Measurements from ENCODE around the gene QRSL1. TPM values are rescaled to one million over a fixed set of nuclear protein-coding genes. Genes with fewer than 3 reads are reported as not detected.

QRSL1 gene
- total RNA-seq, 1 donor from 2014 or later, result 11.8 TPM

DNA sequence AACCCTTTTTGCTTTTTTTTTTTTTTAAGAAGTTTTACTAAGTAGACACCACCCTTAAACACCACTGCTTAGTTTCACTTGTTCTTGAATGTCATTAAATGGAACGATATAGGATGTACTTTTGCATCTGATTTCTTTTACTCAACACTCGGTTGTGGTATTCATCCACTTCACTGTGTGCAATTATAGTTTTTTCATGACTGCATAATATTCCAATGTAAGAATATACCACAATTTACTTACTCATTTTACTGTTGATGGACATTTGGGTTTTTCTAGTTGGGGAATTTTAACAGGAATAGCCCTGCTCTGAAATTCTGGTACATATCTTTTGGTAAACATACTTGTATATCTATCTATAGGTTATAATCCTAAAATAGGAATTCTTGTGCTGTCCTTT is 29.9 kb upstream of the QRSL1 start:
- Histone ChIP-seq H3K4me1 (no peaks in the 10 kb centered on the region), H3K27ac (no peak overlapping the region), H3K4me3 (no peak overlapping the region), H3K36me3 (no peaks in the 10 kb centered on the region), H3K9me3 (no peaks in the 10 kb centered on the region), H3K27me3 (no peaks in the 10 kb centered on the region)
- ATAC-seq (no peak), DNase-seq (no peak)
- intact Hi-C loops (cut with DNase I), result no loop called here
- TF ChIP-seq, protein P1, sequence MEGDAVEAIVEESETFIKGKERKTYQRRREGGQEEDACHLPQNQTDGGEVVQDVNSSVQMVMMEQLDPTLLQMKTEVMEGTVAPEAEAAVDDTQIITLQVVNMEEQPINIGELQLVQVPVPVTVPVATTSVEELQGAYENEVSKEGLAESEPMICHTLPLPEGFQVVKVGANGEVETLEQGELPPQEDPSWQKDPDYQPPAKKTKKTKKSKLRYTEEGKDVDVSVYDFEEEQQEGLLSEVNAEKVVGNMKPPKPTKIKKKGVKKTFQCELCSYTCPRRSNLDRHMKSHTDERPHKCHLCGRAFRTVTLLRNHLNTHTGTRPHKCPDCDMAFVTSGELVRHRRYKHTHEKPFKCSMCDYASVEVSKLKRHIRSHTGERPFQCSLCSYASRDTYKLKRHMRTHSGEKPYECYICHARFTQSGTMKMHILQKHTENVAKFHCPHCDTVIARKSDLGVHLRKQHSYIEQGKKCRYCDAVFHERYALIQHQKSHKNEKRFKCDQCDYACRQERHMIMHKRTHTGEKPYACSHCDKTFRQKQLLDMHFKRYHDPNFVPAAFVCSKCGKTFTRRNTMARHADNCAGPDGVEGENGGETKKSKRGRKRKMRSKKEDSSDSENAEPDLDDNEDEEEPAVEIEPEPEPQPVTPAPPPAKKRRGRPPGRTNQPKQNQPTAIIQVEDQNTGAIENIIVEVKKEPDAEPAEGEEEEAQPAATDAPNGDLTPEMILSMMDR (IDR thresholded peaks at IDR 0.05), result no peak

- Histone ChIP-seq H3K27ac (no peak overlapping the region), H3K36me3 (no peaks in the 10 kb centered on the region), H3K27me3 (no peaks in the 10 kb centered on the region), H3K9me3 (no peaks in the 10 kb centered on the region), H3K4me3 (no peak overlapping the region), H3K4me1 (no peaks in the 10 kb centered on the region)
- DNase-seq (no peak), ATAC-seq (no peak)
- TF ChIP-seq, protein P1 (IDR thresholded peaks at IDR 0.05), result no peak
- intact Hi-C loops (cut with DNase I), result no loop called here
Observed at GRCh38 chr6:106600329-106600728, 29.0 kb upstream of the QRSL1 start.

DNA sequence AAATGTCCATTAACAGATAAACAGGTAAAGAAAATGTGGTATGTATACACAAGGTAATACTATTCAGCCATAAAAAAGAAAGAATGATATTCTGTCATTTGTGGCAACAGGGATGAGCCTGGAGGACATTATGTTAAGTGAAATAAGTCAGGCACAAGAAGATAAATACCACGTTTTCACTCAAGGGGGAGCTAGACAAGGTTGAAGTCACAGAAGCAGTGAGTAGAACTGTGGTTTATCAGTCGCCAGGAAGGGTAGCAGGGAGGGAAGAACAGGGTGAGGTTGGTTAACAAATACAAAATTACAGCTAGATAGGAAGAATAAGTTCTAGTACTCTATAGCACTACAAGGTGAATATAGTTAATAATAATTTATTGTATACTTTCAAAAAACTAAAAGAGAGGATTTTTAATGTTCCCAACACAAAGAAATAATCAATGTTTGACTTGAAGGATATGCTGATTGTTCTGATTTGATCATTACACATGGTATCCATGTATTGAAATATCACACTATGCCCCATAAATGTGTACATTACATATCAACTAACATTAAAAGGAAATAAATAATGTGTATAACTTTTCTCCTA is 21.2 kb upstream of the QRSL1 start:
- no peaks in the 10 kb centered on the region for H3K36me3 ChIP-seq
- TF ChIP-seq, protein P1 (IDR thresholded peaks at IDR 0.05), result peak; percentile 68
- no peaks in the 10 kb centered on the region for H3K9me3 ChIP-seq
- no peak overlapping the region for H3K27ac ChIP-seq
- DNase-seq, result no peak
- intact Hi-C loops (cut with DNase I), result no loop called here
- no peak overlapping the region for H3K4me3 ChIP-seq
- no peaks in the 10 kb centered on the region for H3K4me1 ChIP-seq
- ATAC-seq, result peak; percentile 92
- H3K27me3 ChIP-seq, result no peaks in the 10 kb centered on the region

- no peaks in the 10 kb centered on the region for H3K4me1 ChIP-seq
- H3K27me3 ChIP-seq, result no peaks in the 10 kb centered on the region
- intact Hi-C loops (cut with DNase I), result no loop called here
- no peak overlapping the region for H3K4me3 ChIP-seq
- no peak overlapping the region for H3K27ac ChIP-seq
- H3K36me3 ChIP-seq, result no peaks in the 10 kb centered on the region
- no peak for DNase-seq
- ATAC-seq, result no peak
- TF ChIP-seq, protein P1 (IDR thresholded peaks at IDR 0.05), result peak; percentile 10
- H3K9me3 ChIP-seq, result no peaks in the 10 kb centered on the region
Observed at GRCh38 chr6:106609699-106610098, 19.7 kb upstream of the QRSL1 start.

DNA sequence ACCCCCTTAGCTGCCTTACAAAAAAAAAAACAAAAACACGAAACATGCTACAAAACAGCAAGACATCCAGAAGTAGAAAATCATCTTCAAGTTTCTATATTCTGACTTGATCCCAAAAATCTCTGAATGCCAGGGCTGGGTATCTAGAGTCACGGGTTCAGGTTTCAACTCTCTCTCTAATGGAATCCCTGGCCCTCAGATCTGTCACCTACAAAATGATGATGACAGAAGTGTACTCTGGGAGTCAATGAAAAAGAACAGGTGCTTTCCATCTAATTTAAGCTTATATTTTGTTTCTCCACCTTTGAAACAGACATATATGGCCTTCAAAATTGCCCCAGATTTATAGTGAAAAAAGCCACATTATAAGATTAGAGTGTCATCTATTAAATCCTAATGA is 18.3 kb upstream of the QRSL1 start:
- no peak overlapping the region for H3K4me3 ChIP-seq
- no peaks in the 10 kb centered on the region for H3K4me1 ChIP-seq

More for the DNA sequence above, 18.3 kb upstream of the QRSL1 start:
- intact Hi-C loops (cut with DNase I), result no loop called here
- ATAC-seq, result no peak
- no peaks in the 10 kb centered on the region for H3K27me3 ChIP-seq
- no peak for DNase-seq
- no peaks in the 10 kb centered on the region for H3K36me3 ChIP-seq
- H3K9me3 ChIP-seq, result no peaks in the 10 kb centered on the region
- TF ChIP-seq, protein P1 (IDR thresholded peaks at IDR 0.05), result no peak
- H3K27ac ChIP-seq, result no peak overlapping the region

Data from upper lobe of right lung (tissue), 1 donor.